NCI-H524 treated with DMSO at 0.1 percent for 48 hours (cell line): ENCODE measurements around the gene ANKRD10.

Experiments used
- DNase-seq: peaks from one replicate; lab custom pipeline; 2025; lab: John Stamatoyannopoulos, UW

The ANKRD10 gene

GRCh38 chr13:110914331-110915056 is 375 bp downstream of the ANKRD10 start:
- no peak for DNase-seq

GRCh38 chr13:110914081-110914330 is 863 bp downstream of the ANKRD10 start:
- no peak for DNase-seq

- DNase-seq, result no peak
These were observed 1.4 kb downstream of the ANKRD10 start for GRCh38 chr13:110913322-110914080.

DNA sequence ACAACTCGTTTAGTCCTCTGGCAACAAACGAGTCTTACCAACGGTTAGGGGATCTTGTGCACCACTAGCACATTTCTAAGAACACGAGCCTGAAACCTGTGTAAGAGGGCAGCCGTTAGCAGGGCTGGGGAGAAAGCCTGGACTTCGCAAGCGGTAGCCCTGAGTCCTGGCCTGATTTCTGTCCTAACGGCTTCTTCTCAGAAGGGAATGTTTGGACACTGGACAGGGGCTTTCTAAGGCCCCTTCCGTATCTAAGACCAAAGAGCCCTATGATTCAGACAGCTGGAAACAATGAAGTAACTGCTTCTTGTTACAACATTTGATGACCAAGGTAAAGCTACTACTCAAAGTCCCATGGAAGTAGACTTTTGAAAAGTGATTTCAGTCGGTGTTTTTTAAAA is 2.2 kb downstream of the ANKRD10 start:
- DNase-seq, result no peak

GRCh38 chr13:110911880-110912279 is 3.0 kb downstream of the ANKRD10 start:
- no peak for DNase-seq

- no peak for DNase-seq
These were observed 4.6 kb downstream of the ANKRD10 start for GRCh38 chr13:110910013-110910890.

DNA sequence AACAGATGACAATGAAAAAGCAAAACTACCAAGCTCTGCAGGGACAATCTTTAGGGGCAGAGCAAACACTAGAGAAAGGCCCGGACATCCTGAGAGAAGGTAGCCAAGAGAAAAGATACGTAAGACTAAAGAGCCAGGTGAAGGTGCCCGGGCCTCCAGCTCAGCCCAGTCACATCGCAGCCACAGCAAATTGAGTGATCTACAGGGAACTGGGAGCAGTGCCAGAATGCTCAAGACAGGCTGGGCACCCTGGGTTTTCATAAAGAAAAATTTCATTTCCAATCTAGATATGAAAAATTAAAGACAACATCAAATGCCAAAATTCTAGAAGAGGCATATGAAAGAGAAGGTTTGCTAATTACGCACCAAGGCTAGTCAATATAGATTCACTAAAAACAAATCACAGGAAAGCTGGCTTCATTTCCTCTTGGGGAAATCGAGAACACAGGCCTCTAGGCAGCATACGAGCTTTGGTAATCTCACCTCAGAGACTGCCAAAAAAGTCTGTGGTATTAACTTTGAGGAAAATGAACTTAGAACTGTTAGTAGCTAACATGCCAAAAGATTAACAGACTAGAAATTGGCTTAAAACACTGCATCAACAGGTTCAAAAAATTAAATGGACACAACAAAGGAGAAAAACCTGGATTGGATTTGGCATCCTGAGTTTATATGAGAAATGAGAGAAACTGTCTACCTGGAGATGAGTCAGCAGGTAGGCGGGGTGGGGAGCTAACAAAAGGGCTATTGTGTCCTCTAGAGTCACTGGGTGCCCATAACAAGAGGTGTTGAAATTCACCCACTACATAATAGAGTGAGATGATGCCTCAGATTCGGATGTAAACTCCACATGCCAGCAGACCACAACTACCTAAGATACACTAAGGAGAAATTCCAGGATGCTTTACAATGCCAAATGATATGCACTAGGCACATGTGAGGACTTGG is 6.6 kb downstream of the ANKRD10 start:
- no peak for DNase-seq

DNA sequence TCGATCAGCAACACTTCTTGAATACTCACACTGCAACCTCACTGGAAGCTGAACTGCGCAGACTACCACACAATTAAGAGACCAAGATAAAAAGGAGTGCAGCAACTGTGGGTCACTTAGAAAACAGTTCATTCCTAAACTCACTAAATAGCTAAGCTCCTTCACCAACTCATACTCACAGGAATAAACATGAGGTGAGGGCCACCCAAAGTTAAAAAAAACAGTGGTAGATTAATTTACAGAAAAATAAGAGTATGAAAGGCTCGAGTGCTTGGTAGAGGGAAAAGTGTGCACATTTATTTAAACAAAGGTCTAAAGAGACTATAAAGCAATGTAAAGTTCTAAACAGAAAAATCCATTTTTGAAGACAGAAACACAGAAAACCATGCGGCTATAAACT is 7.6 kb downstream of the ANKRD10 start:
- DNase-seq, result no peak

DNA sequence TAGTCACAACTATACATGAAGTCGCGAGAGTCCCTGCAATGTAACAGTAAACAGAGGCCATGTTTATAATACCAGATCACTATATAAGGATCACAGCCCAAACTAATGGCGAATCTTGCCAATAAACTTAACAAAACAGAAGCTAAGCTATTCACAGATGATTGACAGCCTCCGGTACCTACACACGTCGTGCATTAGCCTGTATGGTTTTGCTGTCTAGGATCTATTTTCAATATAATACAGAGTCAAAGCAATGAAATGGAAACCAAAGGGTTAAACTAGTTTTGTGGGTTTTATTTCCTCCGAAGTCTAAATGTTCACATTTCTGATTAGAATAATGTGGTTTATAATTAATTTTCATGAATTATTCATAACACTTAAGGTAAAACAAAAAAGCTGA is 10.1 kb downstream of the ANKRD10 start:
- DNase-seq, result no peak

DNA sequence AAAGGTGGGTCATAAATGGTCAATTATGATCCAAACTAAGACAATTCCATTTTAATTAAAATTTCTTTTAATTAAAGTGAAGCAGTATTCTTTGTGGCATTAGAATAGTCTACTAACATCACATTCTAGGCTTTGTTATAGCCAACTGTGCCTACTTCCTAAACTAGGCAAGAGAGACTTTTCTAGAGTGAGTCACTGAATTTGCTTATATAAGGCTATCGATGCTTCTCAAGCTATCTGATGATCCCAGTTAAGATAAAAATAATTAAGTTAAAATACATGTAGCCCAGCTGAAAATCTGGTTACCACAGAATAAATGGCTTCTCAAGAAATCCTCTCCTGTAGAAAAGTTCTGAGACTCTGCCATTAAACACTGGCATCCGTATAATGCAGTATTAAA is 12.5 kb downstream of the ANKRD10 start:
- no peak for DNase-seq

DNA sequence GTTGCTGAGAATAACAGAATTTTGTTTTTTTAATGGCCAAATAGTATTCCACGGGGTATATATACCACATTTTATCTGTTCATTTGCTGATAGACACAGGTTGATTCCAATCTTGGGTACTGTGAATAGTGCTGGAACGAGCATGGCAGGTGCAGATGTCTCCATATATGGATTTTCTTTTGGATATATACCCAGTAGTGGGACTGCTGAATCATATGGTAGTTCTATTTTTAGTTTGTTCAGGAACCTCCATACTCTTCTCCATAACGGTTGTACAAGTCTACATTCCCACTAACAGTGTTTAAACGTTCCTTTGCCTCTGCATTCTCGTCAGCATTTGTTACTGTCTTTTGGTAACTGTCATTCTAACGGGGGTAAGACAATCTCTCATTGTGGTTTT is 17.3 kb downstream of the ANKRD10 start:
- no peak for DNase-seq

DNA sequence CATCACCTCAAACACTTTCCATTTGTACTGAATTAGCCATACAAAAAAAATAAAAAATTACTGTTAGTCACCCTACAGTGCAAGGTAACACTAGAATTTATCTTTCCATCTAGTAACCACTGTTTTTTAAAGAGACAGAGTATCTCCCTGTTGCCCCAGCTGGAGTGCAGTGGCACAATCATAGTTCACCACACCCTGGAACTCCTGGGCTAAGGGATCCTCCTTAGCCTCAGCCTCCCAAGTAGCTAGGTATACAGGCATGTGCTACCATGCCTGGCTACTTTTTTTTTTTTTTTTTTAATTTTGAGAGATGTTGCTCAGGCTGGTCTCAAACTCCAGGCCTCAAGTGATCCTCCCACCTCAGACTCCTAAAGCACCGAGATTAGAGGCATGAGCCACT is 17.9 kb downstream of the ANKRD10 start:
- DNase-seq, result no peak

- no peak for DNase-seq
These were observed 20.8 kb downstream of the ANKRD10 start for GRCh38 chr13:110894086-110894485.

GRCh38 chr13:110893571-110893970 is 21.3 kb downstream of the ANKRD10 start:
- DNase-seq, result no peak

- DNase-seq, result no peak
These were observed 24.3 kb downstream of the ANKRD10 start for GRCh38 chr13:110890279-110891165.

DNA sequence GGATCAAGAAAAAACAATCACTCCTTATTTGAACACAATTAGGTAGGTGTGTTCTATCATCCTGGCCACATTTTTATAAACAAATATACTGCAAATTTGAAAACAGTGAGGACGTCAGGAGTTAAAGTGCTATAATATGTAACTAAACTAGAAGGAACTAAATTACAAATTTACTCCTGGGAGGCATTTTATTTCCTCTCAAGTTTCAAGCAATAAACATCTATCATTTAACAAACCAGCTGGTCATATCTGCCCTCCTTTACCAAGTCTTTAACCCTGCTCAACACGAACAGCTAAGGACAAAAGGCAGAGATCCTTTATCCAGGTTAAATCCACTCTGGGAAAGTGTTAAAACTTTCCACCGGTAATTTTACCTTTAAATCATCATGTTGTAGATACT is 26.5 kb downstream of the ANKRD10 start:
- no peak for DNase-seq

GRCh38 chr13:110887597-110888333 is 27.1 kb downstream of the ANKRD10 start:
- no peak for DNase-seq

- DNase-seq, result no peak
These were observed 27.8 kb downstream of the ANKRD10 start for GRCh38 chr13:110886870-110887596.
